ENCODE results near the gene STXBP3. TPM values are rescaled to one million over a fixed set of nuclear protein-coding genes. Genes with fewer than 3 reads are reported as not detected.

The STXBP3 gene
- total and polyA plus RNA-seq, 2 of the 8 experiments (the other 6 are each of a cell fraction or from before 2014, with no cell fraction given), result 6.0 to 38.5 TPM

GRCh38 chr1:108767708-108768107, 21.2 kb downstream of the STXBP3 start:
- Histone ChIP-seq H2BK20ac (ENCODE audit: low read length) (no peak overlapping the region), H4K20me1 (replicated peaks in 1 of 2; ENCODE audit: control insufficient read depth in 1 of 2, insufficient read depth in 2 of 2, low read length in 2 of 2) (no peaks in the 10 kb centered on the region), H3K27ac (ENCODE audit: low read depth, low read length) (no peak overlapping the region), H4K8ac (ENCODE audit: extremely low read depth, insufficient read depth, low read length) (no peak overlapping the region), H2AFZ (ENCODE audit: low read length) (no peak overlapping the region), H3K79me1 (ENCODE audit: low read depth, low read length) (no peaks in the 10 kb centered on the region), H3K36me3 (ENCODE audit: control insufficient read depth in 2 of 4, insufficient read depth in 4 of 4, low read length in 3 of 4) (peaks cover 0 to 6% (median 2%) of the 10 kb centered on the region in 4 experiments; a peak in 2 of 8 replicates), H3K23ac (ENCODE audit: insufficient read length) (no peak overlapping the region), H2BK12ac (ENCODE audit: low read depth, low read length) (no peak overlapping the region), H3K4me3 (ENCODE audit: extremely low read depth in 1 of 4, insufficient read depth in 2 of 4, low read depth in 3 of 4, low read length in 4 of 4) (no peak overlapping the region), H3K79me2 (ENCODE audit: control insufficient read depth in 1 of 2, insufficient read depth in 2 of 2, low read length in 2 of 2) (no peaks in the 10 kb centered on the region), H4K91ac (replicated peaks; ENCODE audit: insufficient read length, low read length) (no peak overlapping the region), H3K18ac (ENCODE audit: extremely low read depth, low read length) (no peak overlapping the region), H2BK15ac (ENCODE audit: low read length) (no peak overlapping the region), H3K27me3 (replicated peaks in 1 of 4; ENCODE audit: control insufficient read depth in 3 of 4, extremely low read depth in 1 of 4, insufficient read depth in 3 of 4, low read length in 3 of 4) (no peaks in the 10 kb centered on the region), H2BK5ac (ENCODE audit: low read depth, low read length) (no peak overlapping the region), H3K23me2 (ENCODE audit: low read depth, low read length) (no peaks in the 10 kb centered on the region), H4K5ac (ENCODE audit: insufficient read length, low read depth, low read length) (no peak overlapping the region), H3K4me1 (replicated peaks in 1 of 4; ENCODE audit: control insufficient read depth in 3 of 4, insufficient read depth in 4 of 4, low read length in 3 of 4) (no peaks in the 10 kb centered on the region; a peak in 1 of 7 replicates), H3K56ac (replicated peaks; ENCODE audit: insufficient read length, low read depth, low read length) (no peak overlapping the region), H2BK120ac (replicated peaks; ENCODE audit: low read depth, low read length) (no peak overlapping the region), H3K14ac (ENCODE audit: insufficient read length) (no peak overlapping the region), H3K9me3 (ENCODE audit: insufficient read depth in 2 of 2, low read depth in 1 of 2, low read length in 1 of 2) (no peaks in the 10 kb centered on the region), H3K4ac (replicated peaks; ENCODE audit: insufficient read length, low read depth, low read length) (no peak overlapping the region), H3K4me2 (ENCODE audit: insufficient read depth in 1 of 2, low read depth in 2 of 2, low read length in 2 of 2) (no peak overlapping the region), H2AK5ac (ENCODE audit: low read depth, low read length) (no peak overlapping the region), H3K9ac (replicated peaks in 1 of 4; ENCODE audit: extremely low read depth in 1 of 4, low read depth in 3 of 4, low read length in 3 of 4) (no peak overlapping the region)
- CTCF ChIA-PET (ENCODE audit: partially characterized antibody), result interaction anchor here (1.3 kb wide), 1 partner anchor 19 kb away, joined by 4 read pairs; no protein-coding TSS in a partner anchor
- TF ChIP-seq SIN3A (conservative IDR thresholded peaks at IDR 0.05 in 1 of 2, IDR thresholded peaks at IDR 0.05 in 1 of 2; ENCODE audit: low read depth in 1 of 2, low read length in 2 of 2), result no peak
- no peak for TF ChIP-seq TAF1 (IDR thresholded peaks at IDR 0.05; ENCODE audit: low read depth, low read length)
- TF ChIP-seq SAP30 (IDR thresholded peaks at IDR 0.05; ENCODE audit: insufficient read depth, insufficient replicate concordance, low read length), result no peak
- TF ChIP-seq EP300 (IDR thresholded peaks at IDR 0.05; ENCODE audit: borderline replicate concordance in 1 of 2, low read depth in 2 of 2, low read length in 2 of 2), result no peak
- no peak for TF ChIP-seq ATF3 (IDR thresholded peaks at IDR 0.05; ENCODE audit: insufficient read depth, low read depth, low read length)
- TF ChIP-seq CHD2 (IDR thresholded peaks at IDR 0.05; ENCODE audit: low read length), result no peak
- no peak for TF ChIP-seq MAFK (IDR thresholded peaks at IDR 0.05; ENCODE audit: low read depth, low read length)
- no peak for TF ChIP-seq ASH2L (IDR thresholded peaks at IDR 0.05; ENCODE audit: low read length)
- POLR2A ChIA-PET (ENCODE audit: partially characterized antibody), result no interaction called here
- DNase-seq (ENCODE audit: low read depth in 1 of 2, low spot score in 2 of 2), result no peak
- 82% methylated on average over 3 of the region's 3 CpGs; no CpG with 5 or more reads in 1 of the 2 experiments for WGBS, 2 experiments (ENCODE audit: extremely low coverage in 1 of 2, insufficient coverage in 1 of 2, insufficient read length in 1 of 2, insufficient replicate concordance in 2 of 2, low coverage in 1 of 2, low lambda C conversion rate in 2 of 2, missing lambda C conversion rate in 1 of 2)
- FAIRE-seq, result no peak
